Measurements from ENCODE around the gene IFNA10.
A peak's percentile ranks its signal among the peaks of the same experiment; 100 is the strongest.

- TF ChIP-seq, protein P1, sequence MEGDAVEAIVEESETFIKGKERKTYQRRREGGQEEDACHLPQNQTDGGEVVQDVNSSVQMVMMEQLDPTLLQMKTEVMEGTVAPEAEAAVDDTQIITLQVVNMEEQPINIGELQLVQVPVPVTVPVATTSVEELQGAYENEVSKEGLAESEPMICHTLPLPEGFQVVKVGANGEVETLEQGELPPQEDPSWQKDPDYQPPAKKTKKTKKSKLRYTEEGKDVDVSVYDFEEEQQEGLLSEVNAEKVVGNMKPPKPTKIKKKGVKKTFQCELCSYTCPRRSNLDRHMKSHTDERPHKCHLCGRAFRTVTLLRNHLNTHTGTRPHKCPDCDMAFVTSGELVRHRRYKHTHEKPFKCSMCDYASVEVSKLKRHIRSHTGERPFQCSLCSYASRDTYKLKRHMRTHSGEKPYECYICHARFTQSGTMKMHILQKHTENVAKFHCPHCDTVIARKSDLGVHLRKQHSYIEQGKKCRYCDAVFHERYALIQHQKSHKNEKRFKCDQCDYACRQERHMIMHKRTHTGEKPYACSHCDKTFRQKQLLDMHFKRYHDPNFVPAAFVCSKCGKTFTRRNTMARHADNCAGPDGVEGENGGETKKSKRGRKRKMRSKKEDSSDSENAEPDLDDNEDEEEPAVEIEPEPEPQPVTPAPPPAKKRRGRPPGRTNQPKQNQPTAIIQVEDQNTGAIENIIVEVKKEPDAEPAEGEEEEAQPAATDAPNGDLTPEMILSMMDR (IDR thresholded peaks at IDR 0.05) = peak; percentile 25 to 70 (median 49)
- TF ChIP-seq POLR2A (IDR thresholded peaks at IDR 0.05) = no peak
Measured at GRCh38 chr9:21252721-21253547, 46.0 kb upstream of the IFNA10 start.
